HG02642 (cell line): ENCODE results near the gene GPR150.

Experiments used
- ATAC-seq: cut with Tn5 transposase; IDR thresholded peaks from one replicate; pipeline ENCODE4 v1.9.1; 2021; ENCODE audit warnings: mild to moderate bottlenecking; ENCODE audit not compliant: unreplicated experiment, poor library complexity

GPR150 gene

GRCh38 chr5:95620030-95620869 lies at the start of gene GPR150:
Gene GPR150, plus strand, starts transcription at chr5:95620087. Its CDS starts 189 bp downstream, at chr5:95620276.
- peak; percentile 74 for ATAC-seq

DNA sequence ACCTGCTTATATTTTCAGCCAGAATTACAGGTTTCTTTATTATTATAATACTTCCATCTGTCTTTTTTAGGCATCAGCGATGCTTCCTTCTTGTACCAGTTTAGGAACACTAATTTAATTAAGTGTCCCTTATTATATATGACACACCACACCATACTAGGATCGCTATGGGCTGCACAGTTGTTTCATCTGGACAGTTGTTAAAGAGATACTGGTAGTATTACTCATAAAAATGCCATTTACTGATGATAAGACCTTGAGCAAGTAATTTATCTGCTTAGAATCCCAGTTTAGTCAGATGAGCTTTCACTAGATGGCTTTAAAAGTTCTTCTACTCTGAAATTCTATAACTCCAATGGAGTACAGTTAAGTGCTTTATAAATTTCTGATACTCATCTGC lies 47.9 kb upstream of the GPR150 start:
- no peak for ATAC-seq

GRCh38 chr5:95581576-95581975 lies 38.3 kb upstream of the GPR150 start:
- ATAC-seq: no peak

- ATAC-seq: no peak
Observed at GRCh38 chr5:95583992-95584391, 35.9 kb upstream of the GPR150 start.

- no peak for ATAC-seq
Observed at GRCh38 chr5:95590880-95591279, 29.0 kb upstream of the GPR150 start.

DNA sequence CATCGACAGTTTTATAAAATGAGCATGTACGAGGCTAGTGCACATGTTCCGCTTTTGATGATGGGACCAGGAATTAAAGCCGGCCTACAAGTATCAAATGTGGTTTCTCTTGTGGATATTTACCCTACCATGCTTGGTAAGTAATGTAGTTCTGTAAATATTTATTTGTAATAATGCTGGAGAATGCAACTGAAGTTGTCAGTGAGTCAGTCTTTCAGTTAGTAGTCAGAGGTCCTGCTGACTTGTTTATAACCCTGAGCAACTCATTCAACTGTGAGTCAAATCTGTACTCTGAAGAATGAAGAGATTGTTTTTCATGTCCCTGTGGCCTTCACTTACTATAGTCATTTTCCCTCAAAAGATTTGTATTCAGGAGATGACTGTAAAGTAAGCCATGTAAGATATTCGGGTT lies 28.4 kb upstream of the GPR150 start:
- ATAC-seq: peak; percentile 89

GRCh38 chr5:95595289-95595931 lies 24.5 kb upstream of the GPR150 start:
- no peak for ATAC-seq

- no peak for ATAC-seq
Observed at GRCh38 chr5:95599252-95599651, 20.6 kb upstream of the GPR150 start.

GRCh38 chr5:95600557-95600956 lies 19.3 kb upstream of the GPR150 start:
- no peak for ATAC-seq

DNA sequence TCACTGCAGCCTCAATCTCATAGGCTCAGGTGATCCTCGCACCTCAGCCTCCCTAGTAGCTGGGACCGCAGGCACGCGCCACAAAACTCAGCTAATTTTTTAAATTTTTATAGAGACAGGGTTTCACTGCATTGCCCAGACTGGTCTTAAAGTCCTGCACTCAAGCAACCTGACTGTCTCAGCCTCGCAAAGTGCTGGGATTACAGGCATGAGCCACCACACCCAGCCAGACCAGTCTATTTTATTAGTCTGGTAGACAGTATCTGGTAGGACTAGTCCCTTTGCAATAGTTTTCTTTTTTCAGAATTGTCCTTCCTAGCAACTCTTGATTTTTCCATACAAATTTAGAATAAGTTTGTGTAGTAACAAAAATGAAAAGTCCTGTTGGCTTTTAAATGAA lies 14.1 kb upstream of the GPR150 start:
- ATAC-seq: no peak

DNA sequence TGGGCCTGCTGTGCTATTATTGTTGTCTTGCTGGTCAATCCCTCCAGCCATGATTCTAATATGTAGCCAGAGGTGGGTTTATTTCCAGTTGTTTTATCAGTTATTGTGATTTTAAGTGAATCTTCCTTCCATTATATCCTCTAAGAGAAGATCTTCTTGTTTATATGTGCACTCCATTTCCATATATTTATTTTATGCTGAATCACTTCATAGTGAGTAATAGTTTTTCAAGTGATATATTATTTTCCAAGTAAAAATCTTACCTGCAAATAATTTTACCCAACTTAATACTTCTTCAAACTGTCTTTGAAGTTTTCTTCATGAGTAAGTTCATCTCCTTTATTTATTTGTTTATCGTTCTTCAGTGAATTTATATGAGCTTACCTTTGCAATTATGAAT lies 13.5 kb upstream of the GPR150 start:
- no peak for ATAC-seq

GRCh38 chr5:95609711-95610110 lies 10.2 kb upstream of the GPR150 start:
- no peak for ATAC-seq

GRCh38 chr5:95610546-95610945 lies 9.3 kb upstream of the GPR150 start:
- ATAC-seq: no peak

DNA sequence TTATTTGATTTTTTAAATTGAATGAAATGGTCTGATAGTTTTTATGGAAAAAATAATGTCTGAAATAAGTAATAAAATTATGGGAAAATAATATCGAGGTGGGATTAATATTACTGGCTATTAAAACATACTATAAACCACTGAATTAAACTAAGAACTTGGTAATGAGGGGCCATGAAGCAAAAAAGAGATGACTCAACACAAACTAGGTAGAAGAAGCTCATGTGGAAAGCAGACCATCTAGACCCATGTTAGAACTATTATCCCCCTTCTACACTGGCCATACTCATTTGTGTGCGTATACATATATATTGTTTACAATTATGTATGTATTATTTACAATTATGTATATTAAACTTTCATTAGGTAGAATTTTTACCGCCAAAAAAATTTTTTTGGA lies 8.5 kb upstream of the GPR150 start:
- no peak for ATAC-seq

GRCh38 chr5:95613514-95613913 lies 6.4 kb upstream of the GPR150 start:
- ATAC-seq: no peak

DNA sequence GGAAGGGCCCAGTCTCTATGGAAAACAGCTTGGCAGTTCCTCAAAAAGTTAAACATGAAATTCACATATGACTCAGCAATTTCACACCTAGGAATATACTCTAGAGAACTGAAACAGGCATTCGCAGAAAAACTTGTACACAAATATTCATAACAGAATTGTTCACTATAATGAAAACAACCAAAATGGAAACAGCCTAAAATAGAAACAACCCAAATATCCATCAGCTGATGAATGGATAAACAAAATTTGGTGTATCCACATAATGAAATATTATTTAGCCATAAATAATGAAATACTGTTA lies 4.8 kb upstream of the GPR150 start:
- ATAC-seq: no peak

DNA sequence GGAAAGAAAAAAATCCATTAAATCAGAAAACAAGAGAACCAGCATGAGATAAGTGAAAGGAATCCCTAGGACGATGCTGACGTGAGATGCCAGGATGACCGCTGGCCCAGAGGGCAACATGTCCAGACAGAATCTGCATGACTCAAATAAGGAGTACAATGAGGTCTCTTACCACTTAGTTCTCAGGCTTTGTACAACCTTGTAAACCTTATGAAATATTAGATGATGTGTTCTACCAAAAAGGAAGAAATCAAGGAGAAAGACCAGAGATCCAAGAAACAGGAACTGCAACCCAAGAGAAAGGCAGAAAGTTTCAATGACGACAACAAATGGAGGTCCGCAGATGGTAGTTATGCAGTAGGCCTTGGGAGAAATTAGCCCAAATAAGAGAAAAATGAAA lies 2.8 kb upstream of the GPR150 start:
- ATAC-seq: no peak

GRCh38 chr5:95619096-95619495 lies 791 bp upstream of the GPR150 start:
- ATAC-seq: no peak

DNA sequence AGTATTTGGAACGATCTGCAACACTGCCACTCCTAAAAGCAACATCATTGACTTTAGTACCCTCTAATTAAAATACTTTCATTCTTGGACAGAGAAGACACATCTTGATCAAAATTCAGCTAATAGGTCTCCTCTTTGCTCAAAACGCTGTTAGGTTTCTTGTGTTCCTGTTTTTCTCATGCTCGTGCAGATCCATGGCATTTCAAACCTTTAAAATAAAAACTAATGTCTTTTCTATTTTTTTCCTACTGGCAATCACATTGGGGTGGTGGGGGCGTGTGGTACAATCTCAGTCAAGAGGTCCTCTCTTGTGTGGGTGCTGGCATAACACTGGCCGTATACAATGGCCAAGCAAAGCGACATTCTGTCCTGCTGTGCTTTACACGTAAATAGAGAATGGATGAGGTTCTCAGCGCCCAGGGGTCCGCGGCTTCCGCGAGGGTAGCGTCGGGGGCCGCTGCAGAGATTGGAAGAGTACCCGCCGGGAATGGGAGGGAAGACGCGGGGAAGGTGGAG lies 315 bp upstream of the GPR150 start:
- no peak for ATAC-seq

GRCh38 chr5:95620870-95621838 lies 1.3 kb downstream of the GPR150 start:
- ATAC-seq: peak; percentile 55
